Erythroblast (primary cell): ENCODE data around the gene PDIA6.

Experiments
- GATA1 ChIP-seq: IDR thresholded peaks from 2 replicates; pipeline ENCODE4 v1.6.1; 2011; ENCODE audit warnings: low read depth, mild to moderate bottlenecking, control low read depth, low read length, moderate library complexity
- POLR2A ChIP-seq: IDR thresholded peaks from 2 replicates; pipeline ENCODE4 v1.6.1; 2011; ENCODE audit warnings: mild to moderate bottlenecking, low read length

GRCh38 chr2:10844097-10844496, 31.5 kb upstream of the PDIA6 start:
- TF ChIP-seq POLR2A (no peak), GATA1 (no peak)
